Measurements from ENCODE around the gene HIVEP3. TPM values are rescaled to one million over a fixed set of nuclear protein-coding genes. Genes with fewer than 3 reads are reported as not detected.

The HIVEP3 gene
- total RNA-seq, 1 donor from 2014 or later: 3.6 TPM

DNA sequence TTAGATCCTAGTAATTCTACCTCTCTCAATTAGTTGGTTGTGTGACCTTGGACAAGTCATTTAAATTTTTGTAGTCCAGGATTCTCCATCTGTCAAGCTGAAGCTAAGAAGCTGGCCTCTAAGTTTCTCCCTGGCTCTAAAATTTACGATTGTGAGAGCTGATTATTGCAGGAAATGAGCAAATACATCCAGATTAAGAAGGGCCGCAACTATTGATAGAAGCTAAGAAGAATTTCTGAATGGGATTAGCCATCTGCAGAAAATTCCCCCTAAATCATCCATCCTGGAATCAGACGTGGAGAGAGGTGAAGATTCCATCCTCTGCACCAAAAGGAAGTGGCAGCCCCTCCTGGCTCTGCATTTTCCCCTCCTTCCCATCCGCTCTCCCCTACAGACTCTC lies 55.0 kb downstream of the HIVEP3 start:
- Mint-ChIP-seq H3K4me1 (ENCODE audit: low read depth) (peaks cover 31% of the 10 kb centered on the region), H3K9me3 (ENCODE audit: low read depth) (no peaks in the 10 kb centered on the region), H3K27me3 (ENCODE audit: low read depth) (no peaks in the 10 kb centered on the region), H3K36me3 (ENCODE audit: low read depth) (no peaks in the 10 kb centered on the region), H3K27ac (ENCODE audit: unreplicated experiment) (peak overlapping the region; percentile 98), H3K4me3 (ENCODE audit: unreplicated experiment) (no peak overlapping the region)
- TF ChIP-seq, protein P1, sequence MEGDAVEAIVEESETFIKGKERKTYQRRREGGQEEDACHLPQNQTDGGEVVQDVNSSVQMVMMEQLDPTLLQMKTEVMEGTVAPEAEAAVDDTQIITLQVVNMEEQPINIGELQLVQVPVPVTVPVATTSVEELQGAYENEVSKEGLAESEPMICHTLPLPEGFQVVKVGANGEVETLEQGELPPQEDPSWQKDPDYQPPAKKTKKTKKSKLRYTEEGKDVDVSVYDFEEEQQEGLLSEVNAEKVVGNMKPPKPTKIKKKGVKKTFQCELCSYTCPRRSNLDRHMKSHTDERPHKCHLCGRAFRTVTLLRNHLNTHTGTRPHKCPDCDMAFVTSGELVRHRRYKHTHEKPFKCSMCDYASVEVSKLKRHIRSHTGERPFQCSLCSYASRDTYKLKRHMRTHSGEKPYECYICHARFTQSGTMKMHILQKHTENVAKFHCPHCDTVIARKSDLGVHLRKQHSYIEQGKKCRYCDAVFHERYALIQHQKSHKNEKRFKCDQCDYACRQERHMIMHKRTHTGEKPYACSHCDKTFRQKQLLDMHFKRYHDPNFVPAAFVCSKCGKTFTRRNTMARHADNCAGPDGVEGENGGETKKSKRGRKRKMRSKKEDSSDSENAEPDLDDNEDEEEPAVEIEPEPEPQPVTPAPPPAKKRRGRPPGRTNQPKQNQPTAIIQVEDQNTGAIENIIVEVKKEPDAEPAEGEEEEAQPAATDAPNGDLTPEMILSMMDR (IDR thresholded peaks at IDR 0.05): no peak
- DNase-seq (ENCODE audit: low spot score): no peak

DNA sequence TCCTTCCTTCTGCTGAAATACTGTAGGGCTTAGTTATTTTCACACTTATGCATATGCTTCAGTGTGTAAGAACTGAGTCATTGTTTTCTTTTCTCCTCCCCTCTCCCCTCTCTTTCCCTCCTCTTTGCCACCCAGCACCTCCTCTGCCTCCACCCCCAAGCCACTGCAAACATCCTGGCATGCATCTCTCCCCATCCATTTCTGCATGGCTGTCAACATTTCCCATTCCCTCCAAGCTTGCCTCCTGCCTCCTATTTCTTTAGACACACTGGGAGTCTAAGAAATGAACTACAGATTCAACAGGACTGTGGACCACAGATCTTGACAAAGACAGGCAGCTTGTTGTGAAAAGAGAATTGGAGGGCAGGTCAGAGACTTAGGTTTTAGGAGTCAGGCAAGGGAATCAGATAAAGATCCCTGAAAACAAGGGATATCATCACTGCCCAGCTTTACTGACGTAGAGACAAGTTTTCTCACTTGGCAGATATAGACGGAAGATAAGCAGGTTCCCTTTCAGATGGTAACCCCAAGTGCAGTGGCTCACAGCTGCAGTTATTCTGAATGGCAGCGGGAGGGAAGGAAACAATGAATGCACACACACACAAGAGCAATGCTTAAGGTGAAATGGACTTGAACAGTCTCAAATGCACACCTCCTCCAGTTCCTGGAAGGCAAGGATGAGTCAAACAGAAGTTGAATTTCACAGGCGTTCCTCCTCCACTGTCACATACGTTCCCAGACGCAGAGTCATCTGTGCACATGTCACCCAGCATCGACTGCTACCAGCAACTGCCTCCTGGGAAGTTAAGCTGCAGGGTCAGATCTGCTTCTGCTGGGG lies 56.1 kb downstream of the HIVEP3 start:
- H3K36me3 Mint-ChIP-seq (ENCODE audit: low read depth): no peaks in the 10 kb centered on the region
- peak overlapping the region; percentile 98 for H3K27ac Mint-ChIP-seq (ENCODE audit: unreplicated experiment)
- no peak for DNase-seq (ENCODE audit: low spot score)
- H3K27me3 Mint-ChIP-seq (ENCODE audit: low read depth): no peaks in the 10 kb centered on the region
- H3K4me1 Mint-ChIP-seq (ENCODE audit: low read depth): peaks cover 31% of the 10 kb centered on the region
- TF ChIP-seq, protein P1 (IDR thresholded peaks at IDR 0.05): no peak
- peak overlapping the region; percentile 45 for H3K4me3 Mint-ChIP-seq (ENCODE audit: unreplicated experiment)
- no peaks in the 10 kb centered on the region for H3K9me3 Mint-ChIP-seq (ENCODE audit: low read depth)

DNA sequence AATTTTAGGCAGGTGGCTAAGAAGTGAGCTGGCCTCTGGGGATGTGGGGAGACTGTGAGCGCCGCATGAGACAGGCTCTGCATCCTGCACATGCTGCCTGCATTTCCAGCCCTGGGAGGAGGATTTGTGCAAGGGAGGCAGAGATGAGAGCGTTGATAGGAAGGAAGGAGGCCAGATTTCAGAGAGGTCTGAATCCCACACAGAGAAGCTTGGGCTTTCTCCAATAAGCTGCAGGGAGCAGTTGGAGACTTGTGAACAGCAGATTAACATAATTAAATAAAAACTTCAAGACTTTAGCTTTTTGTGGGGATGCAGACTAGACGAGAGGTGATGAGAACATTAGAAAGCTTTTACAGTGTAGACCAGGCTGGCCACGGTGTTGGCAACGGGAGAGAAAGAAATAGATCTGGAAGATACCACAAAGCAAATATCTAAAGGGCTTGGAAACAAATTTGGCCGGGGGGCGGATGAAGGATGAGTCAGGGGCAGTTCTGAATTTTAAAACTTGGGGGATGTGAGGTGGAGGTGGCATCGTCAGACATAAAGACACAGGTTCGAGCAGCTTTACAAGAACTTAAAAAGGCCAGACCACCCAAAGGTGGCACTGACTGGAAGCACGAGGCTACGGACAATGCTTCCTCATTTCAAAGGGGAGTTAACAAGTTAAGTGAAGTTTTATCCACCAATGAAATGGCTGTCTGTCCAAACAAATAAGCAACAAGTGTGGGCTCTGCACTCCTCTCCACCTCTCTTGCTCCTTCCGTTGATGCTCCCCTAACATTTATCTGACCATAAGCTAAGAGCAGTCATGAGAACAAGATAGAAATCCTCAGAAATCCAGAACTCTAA lies 57.0 kb downstream of the HIVEP3 start:
- TF ChIP-seq, protein P1 (IDR thresholded peaks at IDR 0.05): no peak
- no peaks in the 10 kb centered on the region for H3K27me3 Mint-ChIP-seq (ENCODE audit: low read depth)
- no peak for DNase-seq (ENCODE audit: low spot score)
- peaks cover 36% of the 10 kb centered on the region for H3K4me1 Mint-ChIP-seq (ENCODE audit: low read depth)
- H3K27ac Mint-ChIP-seq (ENCODE audit: unreplicated experiment): peak overlapping the region; percentile 98
- no peaks in the 10 kb centered on the region for H3K9me3 Mint-ChIP-seq (ENCODE audit: low read depth)
- peak overlapping the region; percentile 27 for H3K4me3 Mint-ChIP-seq (ENCODE audit: unreplicated experiment)
- H3K36me3 Mint-ChIP-seq (ENCODE audit: low read depth): no peaks in the 10 kb centered on the region

DNA sequence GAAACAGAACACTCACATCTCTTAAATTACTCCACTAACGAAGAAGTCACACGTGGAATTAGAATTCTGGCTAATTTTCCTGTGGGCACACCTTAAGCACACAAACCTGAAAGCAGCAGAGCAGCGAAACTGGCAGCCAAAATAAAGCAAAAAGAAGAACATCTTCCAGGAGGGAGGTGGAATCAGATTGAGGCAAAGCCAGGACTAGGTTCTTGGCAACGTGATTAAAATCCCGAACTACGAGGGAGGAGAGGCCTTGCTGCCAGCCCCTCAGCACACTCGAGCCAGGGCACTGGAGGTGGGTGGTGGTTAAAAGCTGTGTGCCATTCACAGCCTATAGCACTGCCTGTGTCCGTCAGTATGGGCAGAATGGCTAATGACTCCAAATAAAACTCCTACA lies 58.0 kb downstream of the HIVEP3 start:
- Mint-ChIP-seq H3K36me3 (ENCODE audit: low read depth) (no peaks in the 10 kb centered on the region), H3K4me3 (ENCODE audit: unreplicated experiment) (no peak overlapping the region), H3K4me1 (ENCODE audit: low read depth) (peaks cover 45% of the 10 kb centered on the region), H3K27ac (ENCODE audit: unreplicated experiment) (no peak overlapping the region), H3K9me3 (ENCODE audit: low read depth) (no peaks in the 10 kb centered on the region), H3K27me3 (ENCODE audit: low read depth) (no peaks in the 10 kb centered on the region)
- TF ChIP-seq, protein P1 (IDR thresholded peaks at IDR 0.05): no peak
- DNase-seq (ENCODE audit: low spot score): no peak

DNA sequence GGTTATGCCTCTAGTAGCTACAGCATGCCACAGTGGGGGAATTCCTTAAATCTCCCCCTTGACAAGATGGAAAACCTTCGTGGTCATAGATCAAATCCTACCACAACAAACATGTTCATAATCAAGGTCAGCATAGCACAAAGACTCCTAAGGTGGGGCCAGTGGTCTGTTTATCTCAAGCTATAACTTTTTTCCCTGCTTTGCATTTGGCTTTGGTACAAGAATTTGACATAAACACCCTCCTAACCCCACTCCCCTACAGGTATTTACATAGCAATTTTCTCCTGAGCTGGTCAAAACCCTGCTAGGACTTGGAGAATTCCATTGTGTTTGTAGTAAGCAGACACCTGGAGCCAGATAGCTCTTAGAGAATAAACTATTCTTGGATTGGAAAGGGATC lies 58.5 kb downstream of the HIVEP3 start:
- DNase-seq (ENCODE audit: low spot score): no peak
- Mint-ChIP-seq H3K9me3 (ENCODE audit: low read depth) (no peaks in the 10 kb centered on the region), H3K27me3 (ENCODE audit: low read depth) (no peaks in the 10 kb centered on the region), H3K4me1 (ENCODE audit: low read depth) (peaks cover 45% of the 10 kb centered on the region), H3K4me3 (ENCODE audit: unreplicated experiment) (no peak overlapping the region), H3K27ac (ENCODE audit: unreplicated experiment) (no peak overlapping the region), H3K36me3 (ENCODE audit: low read depth) (no peaks in the 10 kb centered on the region)
- TF ChIP-seq, protein P1 (IDR thresholded peaks at IDR 0.05): no peak

All from chondrocyte (in vitro differentiated cells).